Hematopoietic multipotent progenitor cell treated with erythropoietin and hydrocortisone succinate and interleukin-3 and kit ligand, for 15 days (in vitro differentiated cells): ENCODE results near the gene POC1B.

ENCODE experiments used
- DNase-seq: peaks from one replicate; pipeline ENCODE4 v3.0.0-alpha.2; 2015; ENCODE audit warnings: low spot score

Gene POC1B

GRCh38 chr12:89539426-89540223 is 13.8 kb upstream of the POC1B start:
- DNase-seq = peak; percentile 68

- DNase-seq = no peak
Observed at GRCh38 chr12:89538897-89539296, 13.1 kb upstream of the POC1B start.

GRCh38 chr12:89537389-89537788 is 11.5 kb upstream of the POC1B start:
- no peak for DNase-seq

- DNase-seq = peak; percentile 78
Observed at GRCh38 chr12:89529738-89530137, 3.9 kb upstream of the POC1B start.

- DNase-seq = no peak
Observed at GRCh38 chr12:89528434-89528833, 2.6 kb upstream of the POC1B start.

- no peak for DNase-seq
Observed at GRCh38 chr12:89525305-89525823, 483 bp downstream of the POC1B start.

DNA sequence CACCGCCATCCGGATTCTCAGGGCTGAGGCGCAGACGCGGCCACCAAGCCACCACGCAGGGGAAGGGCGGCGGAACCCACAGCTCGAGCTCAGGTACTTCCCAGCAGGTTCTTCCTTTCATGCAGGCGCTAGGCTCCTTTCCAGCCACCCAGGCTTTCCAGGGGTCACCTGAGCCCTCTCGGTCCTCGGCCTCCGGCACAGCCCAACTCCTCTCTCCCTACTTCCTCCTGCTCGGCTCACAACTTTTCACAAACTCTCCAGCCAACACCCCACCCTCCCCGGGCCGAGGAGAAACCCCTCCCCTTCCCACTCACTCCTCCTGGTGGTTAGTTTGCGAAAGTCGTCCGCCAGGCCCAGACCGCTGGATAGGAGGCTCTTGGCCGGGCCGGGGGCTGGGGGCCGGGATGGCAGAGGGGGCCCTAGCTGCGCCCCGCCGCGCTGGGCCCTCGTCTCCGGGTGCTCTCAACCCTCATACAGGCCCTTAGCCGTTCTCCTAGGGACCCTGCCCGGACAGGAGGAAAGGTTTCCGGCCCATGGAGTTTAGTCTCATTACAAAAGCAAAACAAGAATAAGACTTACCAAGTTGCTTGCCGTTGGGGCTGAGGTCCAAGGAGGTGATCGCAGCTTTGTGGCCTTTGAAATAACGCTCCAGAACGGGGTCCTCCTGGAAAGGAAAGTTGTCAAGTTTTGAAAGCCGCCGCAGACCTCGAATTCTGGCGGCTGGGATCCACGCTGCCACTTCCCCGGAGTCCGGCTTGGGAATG is 1.1 kb downstream of the POC1B start, which contains the start of gene GALNT4:
Gene GALNT4, minus strand, starts transcription at position 256 of the 764 bp plus-strand sequence. Its CDS starts 247 bp downstream, at position 9.
- peak; percentile 87 for DNase-seq

DNA sequence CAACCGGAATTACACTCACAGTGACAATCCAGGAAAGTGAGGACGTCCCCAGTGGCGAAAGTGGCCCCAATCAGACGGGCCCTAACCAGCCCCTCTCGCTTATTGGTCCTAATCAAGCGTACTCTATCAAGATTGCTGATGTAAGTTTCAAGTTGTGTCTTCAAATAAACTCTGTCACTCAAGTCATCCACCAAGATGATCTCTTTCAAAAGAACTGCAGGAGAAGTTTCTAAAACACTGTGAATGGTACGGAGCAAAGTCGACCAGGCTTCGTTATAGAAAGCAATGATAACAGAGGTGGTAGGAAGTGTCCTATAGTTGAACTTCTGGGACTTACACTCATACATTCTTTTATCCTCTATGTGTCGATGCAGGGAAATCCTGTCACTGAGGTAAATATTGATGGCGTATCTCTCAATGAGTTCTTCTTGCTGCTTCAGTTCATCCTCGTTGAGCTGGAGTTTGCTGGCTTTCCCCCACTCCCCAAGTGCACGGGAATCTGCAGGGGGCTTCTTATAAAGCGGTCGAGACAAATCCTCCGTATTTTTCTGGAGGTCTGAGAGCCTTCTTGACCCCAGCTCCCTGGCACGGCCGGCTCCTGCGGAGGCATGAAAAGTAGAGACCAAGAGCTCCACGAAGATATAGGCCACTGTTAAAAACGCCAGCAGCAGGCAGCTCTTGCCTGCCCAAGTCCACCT is 1.9 kb downstream of the POC1B start:
- no peak for DNase-seq

GRCh38 chr12:89523393-89523792 is 2.5 kb downstream of the POC1B start:
- no peak for DNase-seq

- DNase-seq = no peak
Observed at GRCh38 chr12:89521364-89522223, 4.3 kb downstream of the POC1B start.

GRCh38 chr12:89517720-89518119 is 8.1 kb downstream of the POC1B start:
- peak; percentile 71 for DNase-seq

- DNase-seq = no peak
Observed at GRCh38 chr12:89516633-89517032, 9.2 kb downstream of the POC1B start.

DNA sequence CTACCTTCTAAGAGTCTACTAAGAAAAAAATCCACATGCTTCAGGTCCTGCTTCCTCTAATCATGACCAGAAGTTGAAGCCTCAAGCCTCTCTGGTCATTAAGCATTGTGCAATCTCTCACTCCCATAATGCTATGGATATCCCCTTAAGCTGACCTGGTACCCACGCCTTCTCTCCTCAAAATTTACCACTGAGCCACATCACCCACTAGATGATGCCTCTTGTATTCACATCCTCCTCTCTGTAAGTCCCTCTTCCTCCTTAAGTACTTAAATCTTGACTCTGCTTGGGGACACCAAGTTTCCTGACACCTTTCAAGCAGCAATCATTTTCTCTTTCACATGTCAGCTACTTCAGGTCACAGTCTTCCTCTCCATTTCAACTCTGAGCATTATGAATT is 11.1 kb downstream of the POC1B start:
- no peak for DNase-seq

DNA sequence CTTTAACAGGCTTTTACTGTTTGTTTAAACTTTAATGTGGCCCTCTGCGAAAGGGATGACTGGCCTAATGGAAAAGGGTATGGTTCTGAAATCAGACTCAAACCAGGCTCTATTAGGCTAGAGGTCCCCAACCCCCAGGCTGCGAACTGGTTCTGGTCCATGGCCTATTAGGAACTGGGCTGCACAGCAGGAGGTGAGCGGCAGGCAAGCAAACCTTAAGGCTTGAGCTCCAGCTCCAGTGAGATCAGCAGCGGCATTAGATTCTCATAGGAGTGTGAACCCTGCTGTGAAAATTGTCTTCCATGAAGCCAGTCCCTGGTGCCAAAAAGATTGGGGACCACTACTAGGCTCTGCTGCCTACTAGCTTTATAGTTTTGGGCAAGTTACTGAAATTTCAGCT is 12.3 kb downstream of the POC1B start:
- DNase-seq = no peak

DNA sequence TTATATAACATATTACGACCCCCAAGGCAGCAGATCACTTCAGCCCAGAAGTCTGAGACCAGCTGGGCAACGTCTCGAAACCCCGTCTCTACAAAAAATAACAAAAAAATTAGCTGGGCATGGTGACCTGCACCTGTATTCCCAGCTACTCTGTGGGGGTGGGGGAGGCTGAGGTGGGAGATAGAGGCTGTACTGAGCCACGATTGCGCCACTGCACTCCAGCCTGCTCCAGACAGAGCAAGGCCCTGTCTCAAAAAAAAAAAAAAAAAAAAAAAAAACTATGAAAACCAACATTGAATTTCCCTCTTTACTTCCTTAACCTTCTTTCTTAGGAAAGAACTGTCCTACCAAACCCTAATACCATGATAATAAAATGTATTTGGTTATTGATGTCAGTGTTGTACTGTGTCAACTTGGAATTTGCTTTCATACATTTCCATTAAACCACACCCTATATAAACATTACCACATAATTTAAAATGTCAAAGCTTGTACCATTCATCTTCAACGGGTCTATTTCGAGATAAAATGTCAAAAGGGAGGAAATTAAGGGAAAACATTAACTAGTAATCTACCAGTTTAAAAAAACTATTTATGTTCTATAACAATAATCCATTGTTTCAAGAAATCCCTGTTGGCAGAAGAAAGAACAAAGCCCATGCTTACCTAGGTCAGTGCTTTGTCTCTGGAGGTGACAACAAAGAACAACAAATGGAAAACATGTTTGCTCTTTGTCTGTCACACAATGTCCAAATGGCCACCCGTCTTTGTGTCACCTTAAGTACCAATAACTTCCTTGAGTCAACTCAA is 18.6 kb downstream of the POC1B start:
- DNase-seq = no peak

GRCh38 chr12:89506050-89506449 is 19.8 kb downstream of the POC1B start:
- DNase-seq = no peak

DNA sequence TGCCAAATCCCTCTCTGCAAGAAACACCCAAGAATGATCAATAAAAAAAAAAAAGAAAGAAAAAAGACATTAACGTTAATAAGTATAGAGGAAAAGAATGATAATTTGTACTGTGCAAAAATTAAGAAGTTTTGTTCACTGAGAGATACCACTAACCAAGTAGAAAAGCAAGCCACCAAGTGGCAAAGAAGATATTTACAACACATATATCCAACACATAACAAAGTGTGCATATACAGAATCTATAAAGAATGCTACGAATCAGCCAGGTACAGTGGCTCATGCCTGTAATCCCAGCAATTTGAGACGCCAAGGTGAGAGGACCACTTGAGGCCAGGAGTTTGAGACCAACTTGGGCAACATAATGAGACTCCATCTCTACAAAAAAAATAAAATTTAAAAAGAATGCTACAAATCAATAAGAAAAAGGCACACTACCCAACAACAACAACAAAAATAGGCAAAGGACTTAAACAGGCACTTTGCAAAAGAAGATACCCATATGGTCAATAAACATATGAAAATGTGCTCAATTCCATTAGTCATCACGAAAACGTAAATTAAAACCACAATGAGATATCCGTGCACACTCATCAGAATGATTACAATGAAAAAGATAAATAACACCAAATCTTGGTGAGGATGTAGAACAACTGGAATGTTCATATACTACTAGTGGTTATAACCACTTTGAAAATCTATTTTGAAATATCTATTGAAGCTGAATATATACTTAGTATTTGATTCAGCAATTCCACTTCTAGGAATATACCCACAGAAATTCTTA is 21.1 kb downstream of the POC1B start:
- no peak for DNase-seq

DNA sequence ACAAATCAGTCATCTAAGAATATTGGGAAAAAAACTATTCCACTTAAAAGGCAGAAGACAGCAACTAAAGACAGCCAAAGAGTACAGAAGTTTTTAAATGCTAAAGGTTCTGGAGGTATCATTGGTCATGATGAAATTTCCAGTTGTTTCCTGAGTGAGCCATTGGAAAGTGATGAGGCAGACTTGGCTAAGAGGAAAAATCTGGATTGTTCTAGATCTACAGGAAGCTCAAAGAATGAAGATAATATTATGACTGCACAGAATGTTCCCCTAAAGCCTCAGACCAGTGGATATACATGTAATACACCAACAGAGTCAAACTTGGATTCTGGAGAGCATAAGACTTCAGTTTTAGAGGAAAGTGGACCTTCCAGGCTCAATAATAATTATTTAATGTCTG is 24.1 kb downstream of the POC1B start:
- no peak for DNase-seq

GRCh38 chr12:89499857-89500256 is 26.0 kb downstream of the POC1B start:
- no peak for DNase-seq

GRCh38 chr12:89497467-89497866 is 28.4 kb downstream of the POC1B start:
- no peak for DNase-seq
